Upper lobe of right lung (tissue), 1 donor: ENCODE data around the gene FCRL6. TPM values are rescaled to one million over a fixed set of nuclear protein-coding genes. Genes with fewer than 3 reads are reported as not detected.
A peak's percentile ranks its signal among the peaks of the same experiment; 100 is the strongest.

Experiments
- ATAC-seq: fragments of 200-7000 bp; cut with Tn5 transposase; one replicate; pipeline ENCODE4 v1.9.1; 2020; ENCODE audit warnings: mild to moderate bottlenecking, moderate library complexity
- DNase-seq: peaks from one replicate; pipeline ENCODE4 v3.0.0-alpha.2; 2020
- H3K27ac ChIP-seq: fragments of 200-600 bp; one replicate; pipeline ENCODE4 v1.8.0; 2022
- H3K27me3 ChIP-seq: fragments of 200-600 bp; one replicate; pipeline ENCODE4 v1.8.0; 2022; ENCODE audit warnings: mild to moderate bottlenecking
- H3K36me3 ChIP-seq: fragments of 200-600 bp; one replicate; pipeline ENCODE4 v1.8.0; 2022
- H3K4me1 ChIP-seq: fragments of 200-600 bp; one replicate; pipeline ENCODE4 v1.8.0; 2022
- H3K4me3 ChIP-seq: fragments of 200-600 bp; one replicate; pipeline ENCODE4 v1.8.0; 2022; ENCODE audit warnings: mild to moderate bottlenecking
- H3K9me3 ChIP-seq: fragments of 200-600 bp; one replicate; pipeline ENCODE4 v1.8.0; 2022
- CTCF ChIP-seq: fragments of 200-600 bp; IDR thresholded peaks from one replicate; pipeline ENCODE4 v1.8.0; 2022; ENCODE audit warnings: antibody characterized with exemption
- intact Hi-C: fragments of 100-400 bp; cut with DNase I; formaldehyde crosslinking; loops from one replicate; pipeline ENCODE4 v1.11.0; 2022
- total RNA-seq: library from RNA; stranded (reverse); fragmentation: NEBNext Ultra II Directional; extraction: Animal tissue kit (Norgen Biotek cat#: 25700); gene quantifications from one replicate; pipeline ENCODE4 v1.2.1, GENCODE V29; 2021
- donor health status: DM: no; HTN: yes; CAD: no; lungs with severe emphysema.

FCRL6 gene
- total RNA-seq, 1 donor from 2014 or later, result 3.2 TPM

- intact Hi-C loops, result no loop called here
- no peak overlapping the region for H3K4me3 ChIP-seq
- TF ChIP-seq CTCF, result no peak
- DNase-seq (no peak), ATAC-seq (no peak)
- no peaks in the 10 kb centered on the region for H3K36me3 ChIP-seq
- no peak overlapping the region for H3K27ac ChIP-seq
- no peaks in the 10 kb centered on the region for H3K9me3 ChIP-seq
- no peaks in the 10 kb centered on the region for H3K27me3 ChIP-seq
- H3K4me1 ChIP-seq, result no peaks in the 10 kb centered on the region
These were observed 13.8 kb downstream of the FCRL6 start for GRCh38 chr1:159815926-159816325.

GRCh38 chr1:159817276-159818041 lies 15.3 kb downstream of the FCRL6 start:
- Histone ChIP-seq H3K36me3 (no peaks in the 10 kb centered on the region), H3K4me1 (no peaks in the 10 kb centered on the region), H3K4me3 (no peak overlapping the region), H3K9me3 (no peaks in the 10 kb centered on the region), H3K27me3 (no peaks in the 10 kb centered on the region), H3K27ac (no peak overlapping the region)
- TF ChIP-seq CTCF, result no peak
- intact Hi-C loops, result no loop called here
- no peak for ATAC-seq
- no peak for DNase-seq

- DNase-seq, result no peak
- peaks cover 7% of the 10 kb centered on the region for H3K4me1 ChIP-seq
- H3K27ac ChIP-seq, result no peak overlapping the region
- no peak overlapping the region for H3K4me3 ChIP-seq
- ATAC-seq, result peak; percentile 82
- no peaks in the 10 kb centered on the region for H3K27me3 ChIP-seq
- TF ChIP-seq CTCF, result no peak
- no peaks in the 10 kb centered on the region for H3K9me3 ChIP-seq
- H3K36me3 ChIP-seq, result no peaks in the 10 kb centered on the region
- intact Hi-C loops, result no loop called here
These were observed 19.2 kb downstream of the FCRL6 start for GRCh38 chr1:159821171-159821867.

- H3K36me3 ChIP-seq, result no peaks in the 10 kb centered on the region
- intact Hi-C loops, result no loop called here
- peak; percentile 11 for ATAC-seq
These were observed 21.2 kb downstream of the FCRL6 start for GRCh38 chr1:159823406-159823805.

GRCh38 chr1:159825564-159825963 lies 23.4 kb downstream of the FCRL6 start:
- H3K9me3 ChIP-seq, result no peaks in the 10 kb centered on the region
- peaks cover 19% of the 10 kb centered on the region for H3K4me1 ChIP-seq
- no peak overlapping the region for H3K27ac ChIP-seq
- intact Hi-C loops, result no loop called here
- TF ChIP-seq CTCF, result no peak
- no peaks in the 10 kb centered on the region for H3K27me3 ChIP-seq
- no peaks in the 10 kb centered on the region for H3K36me3 ChIP-seq
- DNase-seq (no peak), ATAC-seq (no peak)
- H3K4me3 ChIP-seq, result no peak overlapping the region

More at GRCh38 chr1:159823406-159823805, 21.2 kb downstream of the FCRL6 start:
- Histone ChIP-seq H3K9me3 (no peaks in the 10 kb centered on the region), H3K27ac (no peak overlapping the region), H3K4me3 (no peak overlapping the region), H3K27me3 (no peaks in the 10 kb centered on the region), H3K4me1 (peaks cover 7% of the 10 kb centered on the region)
- no peak for TF ChIP-seq CTCF
- no peak for DNase-seq
